GM18517 (cell line): Measurements from ENCODE around the gene ANKS1B.
"Not testable (repeated sequence)": the region's sequence is repeated elsewhere in the genome, so short reads cannot be mapped to it uniquely, and the experiment has no call there.

Experiments used
- ATAC-seq: cut with Tn5 transposase; IDR thresholded peaks from one replicate; pipeline ENCODE4 v1.9.1; 2021; ENCODE audit warnings: mild to moderate bottlenecking, moderate library complexity; ENCODE audit not compliant: unreplicated experiment

ANKS1B gene

GRCh38 chr12:99035803-99036202, 948.9 kb downstream of the ANKS1B start:
- ATAC-seq = no peak

GRCh38 chr12:99034201-99034600, 950.5 kb downstream of the ANKS1B start:
- ATAC-seq = not testable (repeated sequence)

DNA sequence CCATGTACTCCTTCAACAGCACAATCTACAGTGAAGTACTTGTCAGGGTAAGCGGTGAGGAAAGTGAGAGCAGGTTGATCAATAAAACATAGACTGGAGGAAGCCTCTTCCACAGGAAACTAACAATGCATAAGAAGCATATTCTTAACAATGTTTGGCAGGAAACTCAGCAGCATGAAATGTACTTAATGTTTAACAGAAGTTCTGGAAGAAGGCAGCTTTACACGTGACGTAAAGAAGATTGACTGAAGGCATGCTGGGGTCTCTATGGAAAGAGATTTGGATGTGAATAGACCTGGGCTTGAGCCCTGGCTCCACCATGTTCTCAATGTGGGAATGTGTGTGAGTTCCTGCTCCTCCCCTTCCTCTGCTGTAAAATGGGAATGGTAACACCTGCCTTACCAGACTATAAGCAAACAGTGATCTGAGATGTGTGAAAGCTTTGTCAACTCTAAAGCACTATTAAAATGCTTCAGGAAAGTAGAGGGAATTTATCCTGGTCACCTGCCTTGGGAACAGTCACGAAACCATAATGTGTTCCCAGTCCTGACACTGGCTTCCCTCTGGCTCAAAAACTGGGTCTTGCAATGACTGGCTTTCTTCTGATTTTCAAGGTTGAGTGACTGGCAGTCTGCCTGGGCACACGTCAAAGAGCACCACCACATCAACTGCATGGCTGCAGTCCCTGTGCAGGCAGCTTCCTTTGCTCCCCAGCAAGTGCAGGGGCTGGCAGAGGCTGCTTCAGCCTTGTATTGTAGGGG, 955.0 kb downstream of the ANKS1B start:
- ATAC-seq = no peak

- ATAC-seq = no peak
These were observed 957.3 kb downstream of the ANKS1B start for GRCh38 chr12:99027461-99027860.

GRCh38 chr12:99027055-99027393, 957.7 kb downstream of the ANKS1B start:
- no peak for ATAC-seq

DNA sequence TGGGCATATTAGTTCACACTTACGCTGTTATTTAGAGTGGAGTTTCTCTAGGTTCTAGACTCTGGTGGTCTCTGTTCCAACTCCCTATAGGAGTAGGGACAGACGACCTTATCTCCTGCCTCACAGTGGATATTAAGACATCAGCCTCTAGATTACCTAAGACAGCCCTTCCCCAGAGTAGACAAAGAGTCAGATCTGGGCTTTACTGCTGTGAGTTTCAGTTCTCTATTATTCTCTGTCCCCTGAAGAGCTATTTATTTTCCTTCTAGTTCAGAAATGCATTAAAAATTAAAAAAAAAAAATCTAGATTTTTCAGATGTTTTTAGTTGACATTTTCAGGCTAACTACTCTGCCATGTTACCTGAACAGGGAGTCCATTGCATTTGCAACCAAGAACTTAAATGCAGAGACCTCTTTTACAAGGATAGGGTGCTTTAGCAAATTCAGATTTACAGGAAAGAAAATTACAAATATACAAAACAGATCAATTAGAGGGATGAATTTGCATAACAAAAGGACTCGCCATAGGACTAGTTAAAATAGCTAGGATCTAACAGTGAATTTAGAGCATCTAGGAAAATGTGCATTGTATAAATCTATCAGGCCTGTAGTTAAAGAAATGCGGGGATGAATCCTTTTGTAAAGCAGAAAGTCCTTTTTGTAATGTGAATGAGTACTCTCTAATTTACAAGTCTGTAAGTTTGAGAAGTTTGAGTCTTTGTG, 958.2 kb downstream of the ANKS1B start:
- ATAC-seq = peak; percentile 70

- ATAC-seq = no peak
These were observed 959.9 kb downstream of the ANKS1B start for GRCh38 chr12:99024870-99025269.

DNA sequence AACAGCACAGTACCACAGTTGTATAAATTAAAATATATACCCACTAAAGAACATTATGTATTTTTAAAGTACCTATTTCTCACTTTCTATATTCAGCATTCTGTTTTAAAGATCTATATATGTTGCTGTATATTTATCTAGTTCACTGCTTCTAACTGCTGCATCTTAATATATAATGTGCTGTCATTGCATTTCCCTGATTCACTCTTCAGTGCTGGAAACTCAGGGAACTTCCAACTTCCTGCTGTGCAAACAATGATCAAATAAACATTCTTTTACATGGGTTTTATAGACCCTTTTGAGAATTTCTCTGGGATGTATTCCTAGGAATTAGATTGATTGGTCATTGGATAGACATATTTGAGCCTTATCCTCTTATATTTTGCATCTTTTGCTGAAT, 960.5 kb downstream of the ANKS1B start:
- ATAC-seq = no peak

GRCh38 chr12:99020871-99021270, 963.9 kb downstream of the ANKS1B start:
- no peak for ATAC-seq

DNA sequence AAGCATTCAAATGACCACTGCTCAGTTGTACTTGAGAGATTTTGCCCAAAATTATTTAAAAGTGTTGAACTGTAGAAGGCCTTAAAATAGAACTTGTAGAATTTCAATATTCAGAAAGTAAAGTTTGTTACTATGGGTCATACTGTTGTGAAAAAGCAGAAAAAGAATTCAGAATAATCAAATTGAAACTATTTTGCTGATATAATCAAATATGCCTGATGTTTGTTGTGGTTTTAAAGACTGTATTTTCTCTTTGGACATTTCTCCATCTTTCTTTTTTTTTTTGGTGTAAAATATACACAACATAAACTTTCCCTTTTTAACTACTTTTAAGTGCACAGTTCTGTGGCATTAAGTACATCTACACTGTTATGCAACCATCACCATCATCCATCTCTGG, 964.9 kb downstream of the ANKS1B start:
- no peak for ATAC-seq

- no peak for ATAC-seq
These were observed 966.8 kb downstream of the ANKS1B start for GRCh38 chr12:99017971-99018370.

GRCh38 chr12:99009654-99010296, 975.0 kb downstream of the ANKS1B start:
- ATAC-seq = no peak

- no peak for ATAC-seq
These were observed 979.1 kb downstream of the ANKS1B start for GRCh38 chr12:99005601-99006000.

- ATAC-seq = no peak
These were observed 979.8 kb downstream of the ANKS1B start for GRCh38 chr12:99004799-99005466.

DNA sequence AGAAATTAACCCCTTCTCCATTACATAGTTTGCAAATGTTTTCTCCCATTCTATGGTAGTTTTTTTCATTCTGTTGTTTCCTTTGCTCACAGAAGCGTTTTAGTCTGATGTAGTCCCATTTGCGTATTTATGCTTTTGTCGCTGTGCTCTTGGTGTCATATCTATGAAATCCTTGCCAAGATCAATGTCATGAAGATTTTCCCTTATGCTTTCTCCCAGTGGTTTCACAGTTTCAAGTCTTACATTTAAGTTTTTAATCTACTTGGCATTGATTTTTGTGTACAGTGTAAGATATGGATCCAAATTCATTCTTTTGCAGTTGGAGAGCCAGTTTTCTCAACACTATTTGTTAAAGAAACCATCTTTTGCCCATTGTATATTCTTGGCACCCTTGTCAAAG, 982.0 kb downstream of the ANKS1B start:
- ATAC-seq = no peak

DNA sequence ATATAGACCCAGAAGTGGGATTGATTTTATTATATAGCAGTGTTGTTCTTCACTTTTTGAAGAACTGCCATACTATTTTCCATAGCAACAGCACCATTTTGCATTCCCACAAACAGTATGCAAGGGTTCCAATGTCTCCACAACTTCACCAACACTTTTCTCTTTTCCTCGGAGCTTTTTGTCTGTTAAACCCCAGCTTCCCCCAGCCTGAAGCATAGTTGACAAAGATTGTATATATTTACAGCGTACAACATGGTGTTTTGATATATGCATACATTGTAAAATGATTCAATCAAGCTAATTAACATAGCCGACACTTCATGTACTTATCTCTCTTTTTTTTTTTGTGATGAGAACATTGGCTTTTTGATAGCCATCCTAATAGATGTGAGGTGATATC, 982.6 kb downstream of the ANKS1B start:
- ATAC-seq = no peak

DNA sequence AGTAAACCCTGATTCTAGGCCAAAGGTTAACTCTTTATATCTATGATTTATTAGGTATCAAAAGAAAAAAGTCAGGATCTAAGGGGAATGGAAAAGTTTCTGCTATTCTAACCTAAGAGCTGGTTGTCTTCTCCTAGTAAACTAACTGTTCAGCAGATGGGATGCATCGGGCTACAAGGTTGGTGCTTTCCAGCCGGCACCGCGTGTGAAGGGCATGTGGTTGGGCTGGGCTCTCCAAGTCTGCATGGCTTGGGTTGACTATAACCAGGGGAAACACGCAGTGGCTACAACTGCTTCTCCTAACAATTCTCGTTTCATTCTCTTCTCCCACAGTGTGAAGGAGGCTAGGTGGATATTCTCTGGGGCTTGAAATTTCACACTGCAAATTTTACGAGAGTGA, 985.2 kb downstream of the ANKS1B start:
- ATAC-seq = no peak

GRCh38 chr12:98998697-98999299, 985.9 kb downstream of the ANKS1B start:
- peak; percentile 93 for ATAC-seq

GRCh38 chr12:98997899-98998298, 986.8 kb downstream of the ANKS1B start:
- no peak for ATAC-seq

- no peak for ATAC-seq
These were observed 994.1 kb downstream of the ANKS1B start for GRCh38 chr12:98990648-98991047.

DNA sequence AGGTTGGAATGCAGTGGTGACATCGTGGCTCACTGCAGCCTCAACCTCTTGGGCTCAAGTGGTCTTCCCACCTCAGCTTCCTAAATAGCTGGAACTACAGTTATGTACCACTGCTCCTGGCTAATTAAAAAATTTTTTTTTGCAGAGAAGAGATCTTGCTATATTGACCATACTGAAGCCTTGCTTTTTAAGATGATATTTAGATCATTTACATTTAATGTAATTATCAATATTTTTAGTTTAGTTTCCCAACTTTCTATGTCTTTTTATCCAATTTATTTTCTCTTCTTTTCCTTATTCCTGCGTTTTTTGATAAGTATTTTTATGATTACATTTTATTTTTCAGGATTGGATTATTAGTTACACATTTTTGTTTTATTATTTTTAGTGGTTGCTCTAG, 999.6 kb downstream of the ANKS1B start:
- no peak for ATAC-seq
